ENCODE data around the gene SH3BGR.

- TF ChIP-seq POLR2A (IDR thresholded peaks at IDR 0.05; ENCODE audit: low read length) = no peak
- no peak for TF ChIP-seq GATA1 (IDR thresholded peaks at IDR 0.05; ENCODE audit: low read depth, low read length)
Measured at GRCh38 chr21:39503123-39503762, 51.5 kb downstream of the SH3BGR start.
